ENCODE measurements around the gene KIF26A. TPM values are rescaled to one million over a fixed set of nuclear protein-coding genes. Genes with fewer than 3 reads are reported as not detected.

The KIF26A gene
- total RNA-seq, 2 donors from 2014 or later: 1.1 to 1.6 TPM

- peaks cover 5% of the 10 kb centered on the region for H3K4me1 Mint-ChIP-seq
- H3K9me3 Mint-ChIP-seq: no peaks in the 10 kb centered on the region
Observed at GRCh38 chr14:104098272-104099095, 39.9 kb upstream of the KIF26A start.

GRCh38 chr14:104099096-104100041, 39.0 kb upstream of the KIF26A start:
- no peaks in the 10 kb centered on the region for H3K9me3 Mint-ChIP-seq
- H3K4me1 Mint-ChIP-seq: peaks cover 2% of the 10 kb centered on the region
- no peaks in the 10 kb centered on the region for H3K36me3 Mint-ChIP-seq (ENCODE audit: low read depth)
- no peak overlapping the region for H3K27ac Mint-ChIP-seq
- no peak overlapping the region for H3K4me3 Mint-ChIP-seq
- ATAC-seq (replicated peaks): no peak
- H3K27me3 Mint-ChIP-seq: no peaks in the 10 kb centered on the region

More at GRCh38 chr14:104098272-104099095, 39.9 kb upstream of the KIF26A start:
- Mint-ChIP-seq H3K4me3 (no peak overlapping the region), H3K27ac (no peak overlapping the region), H3K36me3 (ENCODE audit: low read depth) (no peaks in the 10 kb centered on the region), H3K27me3 (no peaks in the 10 kb centered on the region)
- no peak for ATAC-seq (replicated peaks)

- Mint-ChIP-seq H3K9me3 (no peaks in the 10 kb centered on the region), H3K27ac (no peak overlapping the region), H3K4me3 (no peak overlapping the region), H3K4me1 (no peaks in the 10 kb centered on the region), H3K36me3 (ENCODE audit: low read depth) (no peaks in the 10 kb centered on the region), H3K27me3 (no peaks in the 10 kb centered on the region)
- ATAC-seq (replicated peaks): no peak
Observed at GRCh38 chr14:104100171-104101085, 38.0 kb upstream of the KIF26A start.

- Mint-ChIP-seq H3K9me3 (no peaks in the 10 kb centered on the region), H3K36me3 (ENCODE audit: low read depth) (no peaks in the 10 kb centered on the region), H3K27me3 (no peaks in the 10 kb centered on the region), H3K4me1 (no peaks in the 10 kb centered on the region), H3K27ac (no peak overlapping the region), H3K4me3 (no peak overlapping the region)
- ATAC-seq (replicated peaks): no peak
Observed at GRCh38 chr14:104101086-104101621, 37.2 kb upstream of the KIF26A start.

- Mint-ChIP-seq H3K9me3 (no peaks in the 10 kb centered on the region), H3K36me3 (ENCODE audit: low read depth) (no peaks in the 10 kb centered on the region), H3K4me3 (no peak overlapping the region), H3K27me3 (no peaks in the 10 kb centered on the region), H3K27ac (no peak overlapping the region), H3K4me1 (no peaks in the 10 kb centered on the region)
- ATAC-seq (replicated peaks): no peak
Observed at GRCh38 chr14:104101651-104102281, 36.6 kb upstream of the KIF26A start.

- Mint-ChIP-seq H3K4me3 (no peak overlapping the region), H3K36me3 (ENCODE audit: low read depth) (no peaks in the 10 kb centered on the region), H3K4me1 (no peaks in the 10 kb centered on the region), H3K27me3 (no peaks in the 10 kb centered on the region), H3K9me3 (no peaks in the 10 kb centered on the region), H3K27ac (no peak overlapping the region)
- ATAC-seq (replicated peaks): no peak
Observed at GRCh38 chr14:104102282-104102914, 36.0 kb upstream of the KIF26A start.

GRCh38 chr14:104103061-104103445, 35.3 kb upstream of the KIF26A start:
- Mint-ChIP-seq H3K36me3 (ENCODE audit: low read depth) (no peaks in the 10 kb centered on the region), H3K4me1 (no peaks in the 10 kb centered on the region), H3K9me3 (no peaks in the 10 kb centered on the region), H3K27ac (no peak overlapping the region), H3K27me3 (no peaks in the 10 kb centered on the region), H3K4me3 (no peak overlapping the region)
- ATAC-seq (replicated peaks): no peak

- Mint-ChIP-seq H3K36me3 (ENCODE audit: low read depth) (no peaks in the 10 kb centered on the region), H3K27me3 (no peaks in the 10 kb centered on the region), H3K4me1 (no peaks in the 10 kb centered on the region), H3K9me3 (no peaks in the 10 kb centered on the region), H3K4me3 (no peak overlapping the region), H3K27ac (no peak overlapping the region)
- no peak for ATAC-seq (replicated peaks)
Observed at GRCh38 chr14:104103446-104104075, 34.8 kb upstream of the KIF26A start.

GRCh38 chr14:104104076-104104901, 34.1 kb upstream of the KIF26A start:
- no peaks in the 10 kb centered on the region for H3K4me1 Mint-ChIP-seq
- H3K9me3 Mint-ChIP-seq: no peaks in the 10 kb centered on the region
- no peak for ATAC-seq (replicated peaks)
- H3K36me3 Mint-ChIP-seq (ENCODE audit: low read depth): no peaks in the 10 kb centered on the region
- no peaks in the 10 kb centered on the region for H3K27me3 Mint-ChIP-seq
- H3K27ac Mint-ChIP-seq: no peak overlapping the region
- no peak overlapping the region for H3K4me3 Mint-ChIP-seq

- H3K4me1 Mint-ChIP-seq: no peaks in the 10 kb centered on the region
- no peak overlapping the region for H3K27ac Mint-ChIP-seq
- no peaks in the 10 kb centered on the region for H3K27me3 Mint-ChIP-seq
- H3K36me3 Mint-ChIP-seq (ENCODE audit: low read depth): no peaks in the 10 kb centered on the region
- H3K9me3 Mint-ChIP-seq: no peaks in the 10 kb centered on the region
- H3K4me3 Mint-ChIP-seq: no peak overlapping the region
- ATAC-seq (replicated peaks): no peak
Observed at GRCh38 chr14:104105071-104105821, 33.1 kb upstream of the KIF26A start.

GRCh38 chr14:104105822-104106470, 32.4 kb upstream of the KIF26A start:
- ATAC-seq (replicated peaks): no peak
- Mint-ChIP-seq H3K9me3 (no peaks in the 10 kb centered on the region), H3K36me3 (ENCODE audit: low read depth) (no peaks in the 10 kb centered on the region), H3K27me3 (no peaks in the 10 kb centered on the region), H3K27ac (no peak overlapping the region), H3K4me1 (no peaks in the 10 kb centered on the region), H3K4me3 (no peak overlapping the region)

All from activated T-helper 17 cell treated with anti-CD3 and anti-CD28 coated beads, Interleukin-2, amount 50 U/mL, for 72 hours (primary cell).